SK-N-SH (cell line): ENCODE results near the gene CPB1. TPM values are rescaled to one million over a fixed set of nuclear protein-coding genes. Genes with fewer than 3 reads are reported as not detected.

ENCODE experiments used
- CTCF ChIA-PET: fragments of 300-600, 350-600 bp; formaldehyde crosslinking; extraction: SDS; loops from one replicate; lab custom pipeline; 2021; lab: Yijun Ruan, JAX
- POLR2A ChIA-PET: fragments of 350-600 bp; sonication (Branson Sonifier 250); formaldehyde crosslinking; extraction: SDS; loops from one replicate; lab custom pipeline; 2020; ENCODE audit warnings: antibody characterized with exemption, inconsistent platforms; lab: Yijun Ruan, JAX
- DNase-seq: peaks from one replicate; pipeline ENCODE4 v3.0.0; 2012
- H2AFZ ChIP-seq: fragments of 200-600 bp; sonication (generic); 2 replicates; pipeline ENCODE4 v1.8.1; 2016; ENCODE audit warnings: antibody characterized with exemption, mild to moderate bottlenecking, low read depth
- H3F3A ChIP-seq: fragments of 200-600 bp; sonication (generic); replicated peaks from 2 replicates; pipeline ENCODE3; 2016; ENCODE audit warnings: antibody characterized with exemption, mild to moderate bottlenecking; ENCODE audit not compliant: insufficient read depth
- H3K27ac ChIP-seq, 2 experiments: fragments of 200-500 bp in 1 of 2; fragments of 200-600 bp in 1 of 2; sonication (Bioruptor generic) in 1 of 2; sonication (generic), shearing (Covaris generic) in 1 of 2; 2 replicates each; pipeline versions ENCODE4 v1.5.1 to v1.6.1; 2014 to 2016; ENCODE audit warnings: low read depth in 2 of 2, inconsistent platforms in 1 of 2, low read length in 1 of 2, mild to moderate bottlenecking in 1 of 2, mixed read lengths in 1 of 2
- H3K27me3 ChIP-seq: fragments of 200-600 bp; sonication (generic), shearing (Covaris generic); 2 replicates; pipeline ENCODE4 v1.6.1; 2016; ENCODE audit warnings: mixed run types; ENCODE audit not compliant: insufficient read depth
- H3K36me3 ChIP-seq, 2 experiments: fragments of 200-500 bp in 1 of 2; fragments of 200-600 bp in 1 of 2; sonication (Bioruptor generic) in 1 of 2; sonication (generic) in 1 of 2; replicated peaks in 1 of 2; 2 replicates each; pipeline versions ENCODE3 to v1.5.1; 2014 to 2016; ENCODE audit warnings: low read length in 1 of 2, mild to moderate bottlenecking in 1 of 2; ENCODE audit not compliant: insufficient read depth in 2 of 2, control insufficient read depth in 1 of 2
- H3K4me1 ChIP-seq, 2 experiments: fragments of 200-500 bp in 1 of 2; fragments of 200-600 bp in 1 of 2; sonication (Bioruptor generic) in 1 of 2; sonication (generic), shearing (Covaris generic) in 1 of 2; 2 replicates each; pipeline versions ENCODE4 v1.5.1 to v1.6.1; 2014 to 2016; ENCODE audit warnings: low read depth in 1 of 2, low read length in 1 of 2, mixed run types in 1 of 2; ENCODE audit not compliant: insufficient read depth in 2 of 2, control insufficient read depth in 1 of 2
- H3K4me2 ChIP-seq: fragments of 200-600 bp; sonication (generic), shearing (Covaris generic); 2 replicates; pipeline ENCODE4 v1.6.1; 2017; ENCODE audit warnings: mixed run types
- H3K4me3 ChIP-seq, 2 experiments: fragments of 200-500 bp in 1 of 2; fragments of 200-600 bp in 1 of 2; sonication (Bioruptor generic) in 1 of 2; sonication (generic), shearing (Covaris generic) in 1 of 2; 2 replicates each; pipeline versions ENCODE4 v1.5.1 to v1.8.1; 2014 to 2016; ENCODE audit warnings: low read depth in 2 of 2, inconsistent platforms in 1 of 2, low read length in 1 of 2, mild to moderate bottlenecking in 1 of 2, mixed read lengths in 1 of 2, moderate library complexity in 1 of 2
- H3K79me2 ChIP-seq: fragments of 200-600 bp; sonication (generic); 2 replicates; pipeline ENCODE4 v1.8.1; 2017; ENCODE audit warnings: mild to moderate bottlenecking; ENCODE audit not compliant: insufficient read depth
- H3K9ac ChIP-seq: fragments of 200-600 bp; sonication (generic); 2 replicates; pipeline ENCODE4 v1.6.1; 2017; ENCODE audit warnings: mixed run types
- H3K9me2 ChIP-seq: fragments of 200-600 bp; sonication (generic); 2 replicates; pipeline ENCODE4 v1.6.1; 2017; ENCODE audit warnings: mixed run types
- H3K9me3 ChIP-seq: fragments of 200-600 bp; sonication (generic); 2 replicates; pipeline ENCODE4 v1.6.1; 2017; ENCODE audit warnings: mixed run types, mild to moderate bottlenecking, moderate library complexity
- H4K20me1 ChIP-seq: fragments of 200-600 bp; sonication (generic); 2 replicates; pipeline ENCODE4 v1.6.1; 2017; ENCODE audit warnings: mild to moderate bottlenecking, mixed run types; ENCODE audit not compliant: insufficient read depth
- CHD2 ChIP-seq: fragments of 150-350 bp; IDR thresholded peaks from 2 replicates; pipeline ENCODE4 v1.6.1; 2018; ENCODE audit warnings: low read length; ENCODE audit not compliant: partially characterized antibody
- ELF1 ChIP-seq: IDR thresholded peaks from 2 replicates; pipeline ENCODE4 v1.4.0; 2012
- EP300 ChIP-seq, 2 experiments: IDR thresholded peaks; 2 replicates each; pipeline versions ENCODE4 v1.4.0 to v1.6.1; 2012; ENCODE audit warnings: borderline replicate concordance in 1 of 2, low read depth in 1 of 2, low read length in 1 of 2
- GABPA ChIP-seq: IDR thresholded peaks from 2 replicates; pipeline ENCODE4 v1.4.0; 2012; ENCODE audit warnings: low read depth, mild to moderate bottlenecking
- GATA2 ChIP-seq: sonication (generic); formaldehyde crosslinking; IDR thresholded peaks from 2 replicates; pipeline ENCODE4 v1.5.0; 2020; ENCODE audit warnings: mild to moderate bottlenecking, missing genetic modification reagents
- MAX ChIP-seq: IDR thresholded peaks from 2 replicates; pipeline ENCODE4 v1.4.0; 2012; ENCODE audit warnings: low read depth
- NFIC ChIP-seq: IDR thresholded peaks from 2 replicates; pipeline ENCODE4 v1.4.0; 2012; ENCODE audit warnings: borderline replicate concordance
- PBX3 ChIP-seq: IDR thresholded peaks from 2 replicates; pipeline ENCODE4; 2012
- RFX5 ChIP-seq: IDR thresholded peaks from 2 replicates; pipeline ENCODE4 v1.6.1; 2012; ENCODE audit warnings: mild to moderate bottlenecking, improper control_type of control experiment, low read length
- SIN3A ChIP-seq: IDR thresholded peaks from 2 replicates; pipeline ENCODE4 v1.6.1; 2012; ENCODE audit warnings: low read depth, mild to moderate bottlenecking, low read length, moderate library complexity, borderline replicate concordance
- TAF1 ChIP-seq: IDR thresholded peaks from 2 replicates; pipeline ENCODE4 v1.6.1; 2012; ENCODE audit warnings: low read depth, mild to moderate bottlenecking, low read length, moderate library complexity, borderline replicate concordance
- TCF12 ChIP-seq: IDR thresholded peaks from 2 replicates; pipeline ENCODE4 v1.4.0; 2012
- USF1 ChIP-seq: IDR thresholded peaks from 2 replicates; pipeline ENCODE4 v1.4.0; 2012; ENCODE audit warnings: low read depth, borderline replicate concordance
- YY1 ChIP-seq: IDR thresholded peaks from 2 replicates; pipeline ENCODE4 v1.4.0; 2012; ENCODE audit warnings: low read depth, mild to moderate bottlenecking
- ZBTB33 ChIP-seq: IDR thresholded peaks from 2 replicates; pipeline ENCODE4 v1.4.0; 2012; ENCODE audit warnings: low read depth, borderline replicate concordance
- WGBS: methylation state at CpG from one replicate; pipeline ENCODE4 v1.1.6; 2017; ENCODE audit warnings: low lambda C conversion rate; 5-methylcytosine and 5-hydroxymethylcytosine counted together
- polyA plus RNA-seq, 3 experiments: library from polyadenylated mRNA; depleted of rRNA; stranded (reverse); fragments of >200 nt; gene quantifications; 2 replicates each; pipeline ENCODE4 v1.2.3, GENCODE V29; 2012

The CPB1 gene
- polyA plus RNA-seq, 1 of the 3 experiments (the other 2 are of a cell fraction), result 0.26 TPM

GRCh38 chr3:148790370-148790769 is 37.2 kb upstream of the CPB1 start:
- 55% methylated on average over 2 of the region's 2 CpGs for WGBS
- ChIA-PET POLR2A (no interaction called here), CTCF (no interaction called here)
- TF ChIP-seq GATA2 (peak; percentile 45; the same call in 1 of the 2 replicates), TCF12 (no peak)
- peaks cover 0 to 12% of the 10 kb centered on the region in 2 experiments; a peak in 2 of 4 replicates for H3K4me1 ChIP-seq
- H3K27me3 ChIP-seq, result no peaks in the 10 kb centered on the region
- no peak overlapping the region for H3K9ac ChIP-seq
- no peaks in the 10 kb centered on the region for H3K9me3 ChIP-seq
- no peaks in the 10 kb centered on the region for H3K9me2 ChIP-seq
- no peak for DNase-seq
- H3F3A ChIP-seq, result no peaks in the 10 kb centered on the region
- no peak overlapping the region for H2AFZ ChIP-seq
- no peaks in the 10 kb centered on the region for H3K36me3 ChIP-seq
- H4K20me1 ChIP-seq, result no peaks in the 10 kb centered on the region
- no peak overlapping the region for H3K4me3 ChIP-seq
- H3K27ac ChIP-seq, result no peak overlapping the region
- no peaks in the 10 kb centered on the region; the same call in 1 of the 2 replicates for H3K79me2 ChIP-seq
- H3K4me2 ChIP-seq, result no peak overlapping the region

GRCh38 chr3:148790851-148791735 is 36.5 kb upstream of the CPB1 start:
- DNase-seq, result peak; percentile 24
- no peaks in the 10 kb centered on the region; the same call in 1 of the 2 replicates for H3K79me2 ChIP-seq
- no peak overlapping the region for H3K9ac ChIP-seq
- WGBS, result 43% methylated on average over 6 of the region's 6 CpGs
- ChIA-PET CTCF (interaction anchor here (0.7 to 1.0 kb wide), 2 partner anchors 153 to 411 kb away, joined by 3 read pairs; no protein-coding TSS in a partner anchor), POLR2A (no interaction called here)
- no peaks in the 10 kb centered on the region for H3K9me3 ChIP-seq
- H3K9me2 ChIP-seq, result no peaks in the 10 kb centered on the region
- H3K27ac ChIP-seq, result peak overlapping the region in 1 of 2 experiments; percentile 44; a peak in 1 of 4 replicates
- no peak overlapping the region for H3K4me3 ChIP-seq
- no peaks in the 10 kb centered on the region for H3K27me3 ChIP-seq
- no peak overlapping the region for H3K4me2 ChIP-seq
- TF ChIP-seq GATA2, result peak; percentile 34; the same call in 1 of the 2 replicates
- TF ChIP-seq GABPA, result no peak
- TF ChIP-seq NFIC, result no peak
- no peak for TF ChIP-seq MAX
- no peak for TF ChIP-seq ZBTB33
- peaks cover 0 to 12% of the 10 kb centered on the region in 2 experiments; a peak in 2 of 4 replicates for H3K4me1 ChIP-seq
- H3F3A ChIP-seq, result no peaks in the 10 kb centered on the region
- no peak overlapping the region for H2AFZ ChIP-seq
- no peaks in the 10 kb centered on the region for H4K20me1 ChIP-seq
- H3K36me3 ChIP-seq, result no peaks in the 10 kb centered on the region

GRCh38 chr3:148791920-148792319 is 35.7 kb upstream of the CPB1 start:
- H3K4me3 ChIP-seq, result no peak overlapping the region
- DNase-seq, result no peak
- no peaks in the 10 kb centered on the region for H4K20me1 ChIP-seq
- 94% methylated on average over 1 of the region's 1 CpG for WGBS
- H3K4me1 ChIP-seq, result peaks cover 0 to 12% of the 10 kb centered on the region in 2 experiments; a peak in 2 of 4 replicates
- no peaks in the 10 kb centered on the region for H3K9me3 ChIP-seq
- no peaks in the 10 kb centered on the region for H3K27me3 ChIP-seq
- no peak overlapping the region for H3K4me2 ChIP-seq
- H3K9me2 ChIP-seq, result no peaks in the 10 kb centered on the region
- H3K27ac ChIP-seq, result peak overlapping the region in 1 of 2 experiments; percentile 44; a peak in 1 of 4 replicates
- POLR2A ChIA-PET, result no interaction called here
- CTCF ChIA-PET, result interaction anchor here (1.0 to 1.3 kb wide), 2 partner anchors 69 to 152 kb away, joined by 3 to 4 read pairs; no protein-coding TSS in a partner anchor
- no peaks in the 10 kb centered on the region; the same call in 1 of the 2 replicates for H3K79me2 ChIP-seq
- H2AFZ ChIP-seq, result no peak overlapping the region
- no peaks in the 10 kb centered on the region for H3F3A ChIP-seq
- no peak overlapping the region for H3K9ac ChIP-seq
- H3K36me3 ChIP-seq, result no peaks in the 10 kb centered on the region
- no peak for TF ChIP-seq TAF1
- TF ChIP-seq GATA2, result peak; percentile 82
- TF ChIP-seq ELF1, result no peak
- TF ChIP-seq SIN3A, result no peak
- TF ChIP-seq CHD2, result peak; percentile 6
- no peak for TF ChIP-seq USF1
- peak in 1 of 2 experiments; percentile 69; a peak in 1 of 4 replicates for TF ChIP-seq EP300 (IDR thresholded peaks at IDR 0.05; ENCODE audit: borderline replicate concordance in 1 of 2, low read depth in 1 of 2, low read length in 1 of 2)
- TF ChIP-seq YY1, result no peak
- TF ChIP-seq RFX5, result no peak
- no peak for TF ChIP-seq PBX3
